H1 (cell line): Measurements from ENCODE around the gene MAP3K13. TPM values are rescaled to one million over a fixed set of nuclear protein-coding genes. Genes with fewer than 3 reads are reported as not detected.
"Not testable (repeated sequence)": the region's sequence is repeated elsewhere in the genome, so short reads cannot be mapped to it uniquely, and the experiment has no call there.

Experiments used
- CTCF ChIA-PET: fragments of 300-600 bp; sonication (Branson Sonifier 250); formaldehyde crosslinking; loops from one replicate; lab custom pipeline; 2021; ENCODE audit not compliant: partially characterized antibody; lab: Charles Lee
- POLR2A ChIA-PET: fragments of 300-600 bp; sonication (Branson Sonifier 250); formaldehyde crosslinking; loops from one replicate; lab custom pipeline; 2021; ENCODE audit warnings: inconsistent platforms; ENCODE audit not compliant: partially characterized antibody; lab: Charles Lee
- DNase-seq, 2 experiments: peaks; one replicate each; pipeline versions ENCODE4 v3.0.0 to v3.0.0-alpha.2; 2010 to 2022; ENCODE audit warnings: low spot score in 2 of 2, low read depth in 1 of 2, mixed read lengths in 1 of 2
- FAIRE-seq: peaks from 2 replicates; lab custom pipeline; 2011; peaks lifted over from hg19 to GRCh38; lab: Jason Lieb, UNC
- H2AFZ ChIP-seq: 2 replicates; pipeline ENCODE4 v1.8.1; 2012; ENCODE audit warnings: low read length, inconsistent platforms
- H2AK5ac ChIP-seq: 2 replicates; pipeline ENCODE4 v1.6.1; 2013; ENCODE audit warnings: low read depth, low read length
- H2BK120ac ChIP-seq: replicated peaks from 2 replicates; pipeline ENCODE3; 2013; ENCODE audit warnings: low read depth, low read length, inconsistent platforms
- H2BK12ac ChIP-seq: 2 replicates; pipeline ENCODE4 v1.6.1; 2013; ENCODE audit warnings: low read depth, low read length
- H2BK15ac ChIP-seq: 2 replicates; pipeline ENCODE4 v1.6.1; 2013; ENCODE audit warnings: low read length
- H2BK20ac ChIP-seq: 2 replicates; pipeline ENCODE4 v1.6.1; 2013; ENCODE audit warnings: low read length
- H2BK5ac ChIP-seq: 2 replicates; pipeline ENCODE4 v1.6.1; 2013; ENCODE audit warnings: low read depth, low read length
- H3K14ac ChIP-seq: 2 replicates; pipeline ENCODE4 v1.6.1; 2013; ENCODE audit warnings: inconsistent platforms; ENCODE audit not compliant: insufficient read length
- H3K18ac ChIP-seq: 2 replicates; pipeline ENCODE4 v1.6.1; 2013; ENCODE audit warnings: low read length; ENCODE audit errors: extremely low read depth
- H3K23ac ChIP-seq: 2 replicates; pipeline ENCODE4 v1.6.1; 2013; ENCODE audit warnings: inconsistent platforms; ENCODE audit not compliant: insufficient read length
- H3K23me2 ChIP-seq: 2 replicates; pipeline ENCODE4 v1.6.1; 2013; ENCODE audit warnings: low read depth, low read length
- H3K27ac ChIP-seq: 2 replicates; pipeline ENCODE4 v1.6.1; 2011; ENCODE audit warnings: low read depth, low read length, inconsistent platforms
- H3K27me3 ChIP-seq, 4 experiments: replicated peaks in 1 of 4; 1 replicate in 1 of 4; 2 replicates in 3 of 4; pipeline versions ENCODE4 v1.6.1 to v1.8.1; 2011 to 2013; ENCODE audit warnings: low read length in 3 of 4, mild to moderate bottlenecking in 3 of 4, inconsistent platforms in 2 of 4, mixed read lengths in 2 of 4, moderate library complexity in 1 of 4; ENCODE audit not compliant: control insufficient read depth in 3 of 4, insufficient read depth in 3 of 4; ENCODE audit errors: extremely low read depth in 1 of 4
- H3K36me3 ChIP-seq, 4 experiments: 2 replicates each; pipeline versions ENCODE4 v1.6.1 to v1.8.1; 2011 to 2013; ENCODE audit warnings: mild to moderate bottlenecking in 4 of 4, low read length in 3 of 4, moderate library complexity in 2 of 4, control low read depth in 1 of 4, inconsistent platforms in 1 of 4; ENCODE audit not compliant: insufficient read depth in 4 of 4, control insufficient read depth in 2 of 4
- H3K4ac ChIP-seq: replicated peaks from 2 replicates; pipeline ENCODE3; 2013; ENCODE audit warnings: low read length, low read depth, mixed read lengths, inconsistent platforms; ENCODE audit not compliant: insufficient read length
- H3K4me1 ChIP-seq, 4 experiments: replicated peaks in 1 of 4; 1 replicate in 1 of 4; 2 replicates in 3 of 4; pipeline versions ENCODE4 v1.6.1 to v1.8.1; 2011 to 2013; ENCODE audit warnings: low read length in 3 of 4, inconsistent platforms in 2 of 4, mixed read lengths in 1 of 4; ENCODE audit not compliant: insufficient read depth in 4 of 4, control insufficient read depth in 3 of 4
- H3K4me2 ChIP-seq, 2 experiments: 2 replicates each; pipeline versions ENCODE4 v1.6.1 to v1.8.1; 2011 to 2013; ENCODE audit warnings: low read depth in 2 of 2, low read length in 2 of 2, control low read depth in 1 of 2, inconsistent platforms in 1 of 2, mild to moderate bottlenecking in 1 of 2; ENCODE audit not compliant: insufficient read depth in 1 of 2
- H3K4me3 ChIP-seq, 4 experiments: fragments of 200-600, 300-600 bp in 1 of 4; sonication (generic), shearing (Covaris generic), sonication (Bioruptor Twin) in 1 of 4; 2 replicates each; pipeline versions ENCODE4 v1.5.1 to v1.8.1; 2011 to 2016; ENCODE audit warnings: low read length in 4 of 4, low read depth in 3 of 4, control low read depth in 2 of 4, inconsistent platforms in 2 of 4, mild to moderate bottlenecking in 2 of 4, mixed read lengths in 1 of 4, moderate library complexity in 1 of 4; ENCODE audit not compliant: insufficient read depth in 2 of 4; ENCODE audit errors: extremely low read depth in 1 of 4
- H3K56ac ChIP-seq: replicated peaks from 2 replicates; pipeline ENCODE3; 2013; ENCODE audit warnings: low read depth, mild to moderate bottlenecking, mixed read lengths, low read length, inconsistent platforms; ENCODE audit not compliant: insufficient read length
- H3K79me1 ChIP-seq: 2 replicates; pipeline ENCODE4 v1.6.1; 2013; ENCODE audit warnings: low read depth, low read length, control low read depth
- H3K79me2 ChIP-seq, 2 experiments: 2 replicates each; pipeline versions ENCODE4 v1.6.1 to v1.8.1; 2012 to 2013; ENCODE audit warnings: low read length in 2 of 2, mild to moderate bottlenecking in 2 of 2, inconsistent platforms in 1 of 2; ENCODE audit not compliant: insufficient read depth in 2 of 2, control insufficient read depth in 1 of 2
- H3K9ac ChIP-seq, 4 experiments: replicated peaks in 1 of 4; 1 replicate in 1 of 4; 2 replicates in 3 of 4; pipeline versions ENCODE4 v1.6.1 to v1.8.1; 2011 to 2013; ENCODE audit warnings: low read depth in 3 of 4, low read length in 3 of 4, control low read depth in 2 of 4, mild to moderate bottlenecking in 2 of 4, moderate library complexity in 2 of 4, inconsistent platforms in 1 of 4; ENCODE audit errors: extremely low read depth in 1 of 4
- H3K9me3 ChIP-seq, 2 experiments: 2 replicates each; pipeline versions ENCODE4 v1.6.1 to v1.8.1; 2012 to 2013; ENCODE audit warnings: mild to moderate bottlenecking in 2 of 2, moderate library complexity in 2 of 2, control low read depth in 1 of 2, inconsistent platforms in 1 of 2, low read depth in 1 of 2, low read length in 1 of 2, mixed read lengths in 1 of 2; ENCODE audit not compliant: insufficient read depth in 2 of 2
- H4K20me1 ChIP-seq, 2 experiments: replicated peaks in 1 of 2; 2 replicates each; pipeline versions ENCODE3 to v1.8.1; 2011 to 2013; ENCODE audit warnings: inconsistent platforms in 2 of 2, low read length in 2 of 2, mild to moderate bottlenecking in 1 of 2; ENCODE audit not compliant: insufficient read depth in 2 of 2, control insufficient read depth in 1 of 2
- H4K5ac ChIP-seq: 2 replicates; pipeline ENCODE4 v1.6.1; 2013; ENCODE audit warnings: low read length, low read depth, mixed read lengths, inconsistent platforms; ENCODE audit not compliant: insufficient read length
- H4K8ac ChIP-seq: 2 replicates; pipeline ENCODE4 v1.8.0; 2013; ENCODE audit warnings: mild to moderate bottlenecking, moderate library complexity, low read length, inconsistent platforms; ENCODE audit not compliant: insufficient read depth; ENCODE audit errors: extremely low read depth
- H4K91ac ChIP-seq: replicated peaks from 2 replicates; pipeline ENCODE3; 2013; ENCODE audit warnings: low read length, mixed read lengths, inconsistent platforms; ENCODE audit not compliant: insufficient read length
- WGBS, 2 experiments: shearing (Covaris generic) in 1 of 2; methylation state at CpG; one replicate each; pipeline versions ENCODE4 v1.1.6 to v1.1.7; 2013 to 2015; ENCODE audit warnings: low lambda C conversion rate in 2 of 2, mixed read lengths in 2 of 2, inconsistent platforms in 1 of 2, low coverage in 1 of 2, missing lambda C conversion rate in 1 of 2; ENCODE audit not compliant: insufficient replicate concordance in 2 of 2, insufficient coverage in 1 of 2, insufficient read length in 1 of 2; ENCODE audit errors: extremely low coverage in 1 of 2, missing lambda C conversion rate in 1 of 2; 5-methylcytosine and 5-hydroxymethylcytosine counted together
- polyA plus RNA-seq, 7 experiments: library from polyadenylated mRNA; depleted of rRNA in 3 of 7; stranded (reverse) in 5 of 7; unstranded in 2 of 7; fragments of >200 nt in 5 of 7; fragments of 200-250 nt in 2 of 7; gene quantifications; 1 replicate in 5 of 7; 2 replicates in 1 of 7; 4 replicates in 1 of 7; pipeline versions ENCODE4 v1.2.1 to v1.2.3, GENCODE V29; 2011 to 2013; ENCODE audit warnings: missing spikeins in 2 of 7, mixed read lengths in 2 of 7
- total RNA-seq: library from RNA; stranded (reverse); fragmentation: NEBNext Ultra II Directional; extraction: Animal tissue kit (Norgen Biotek cat#: 25700); gene quantifications from 2 replicates; pipeline ENCODE4 v1.2.1, GENCODE V29; 2021

MAP3K13 gene
- total and polyA plus RNA-seq, 2 of the 8 experiments (the other 6 are each of a cell fraction or from before 2014, with no cell fraction given): 6.8 to 17.9 TPM

DNA sequence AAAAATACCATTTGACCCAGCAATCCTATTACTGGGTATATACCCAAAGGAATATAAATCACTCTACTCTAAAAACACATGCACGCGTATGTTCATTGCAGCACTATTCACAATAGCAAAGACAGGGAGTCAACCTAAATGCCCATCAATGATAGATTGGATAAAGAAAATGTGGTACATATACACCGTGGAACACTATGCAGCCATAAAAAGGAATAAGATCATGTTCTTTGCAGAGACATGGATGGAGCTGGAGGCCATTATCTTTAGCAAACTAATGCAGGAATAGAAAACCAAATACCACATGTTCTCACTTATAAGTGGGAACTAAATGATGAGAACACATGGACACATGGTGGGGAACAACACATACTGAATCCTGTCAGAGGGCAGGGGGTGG, 23.6 kb downstream of the MAP3K13 start:
- H2BK20ac ChIP-seq, H3K23me2 ChIP-seq, H3K4me3 ChIP-seq, H3K9me3 ChIP-seq, H3K18ac ChIP-seq, H2AFZ ChIP-seq, H2BK5ac ChIP-seq, H4K20me1 ChIP-seq, H4K8ac ChIP-seq, H4K5ac ChIP-seq, H3K4me1 ChIP-seq, H3K23ac ChIP-seq, H3K9ac ChIP-seq, DNase-seq, H2BK12ac ChIP-seq, H3K4ac ChIP-seq, H3K27ac ChIP-seq, H3K4me2 ChIP-seq, H3K36me3 ChIP-seq, H2BK15ac ChIP-seq, H3K56ac ChIP-seq, POLR2A ChIA-PET, FAIRE-seq, H2BK120ac ChIP-seq, H3K79me1 ChIP-seq, H3K14ac ChIP-seq, H3K79me2 ChIP-seq, H3K27me3 ChIP-seq, H4K91ac ChIP-seq, H2AK5ac ChIP-seq: not testable (repeated sequence)
- WGBS, 2 experiments: 98% methylated on average over 3 of the region's 3 CpGs; no CpG with 5 or more reads in 1 of the 2 experiments
- CTCF ChIA-PET: interaction anchor here (0.6 kb wide), 1 partner anchor 696 kb away, joined by 3 read pairs; no protein-coding TSS in a partner anchor
